HG03439 (cell line): ENCODE data around the gene MTARC1.

ENCODE experiments used
- ATAC-seq: cut with Tn5 transposase; IDR thresholded peaks from one replicate; pipeline ENCODE4 v1.9.1; 2021; ENCODE audit warnings: mild to moderate bottlenecking, moderate library complexity; ENCODE audit not compliant: unreplicated experiment

The MTARC1 gene

DNA sequence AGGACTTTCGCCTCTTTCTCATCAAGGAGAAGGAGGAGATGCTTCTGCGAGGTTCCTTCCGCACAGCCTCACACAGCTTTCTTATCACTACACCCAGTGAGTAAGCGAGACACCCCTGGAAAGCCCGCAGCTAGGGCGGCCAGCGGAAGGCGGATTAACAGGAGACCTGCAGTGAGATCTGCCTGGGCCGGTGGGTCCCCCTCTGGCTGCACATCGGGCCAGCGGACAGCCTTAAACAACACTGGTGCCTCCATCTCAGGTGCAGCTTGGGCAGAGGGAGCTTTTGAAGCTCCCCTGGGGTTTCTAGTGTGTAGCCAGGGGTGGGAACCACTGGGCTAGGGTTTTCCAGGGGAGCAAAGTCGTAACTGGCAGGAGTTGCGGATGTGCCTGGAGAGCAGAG, 17.5 kb upstream of the MTARC1 start:
- no peak for ATAC-seq

DNA sequence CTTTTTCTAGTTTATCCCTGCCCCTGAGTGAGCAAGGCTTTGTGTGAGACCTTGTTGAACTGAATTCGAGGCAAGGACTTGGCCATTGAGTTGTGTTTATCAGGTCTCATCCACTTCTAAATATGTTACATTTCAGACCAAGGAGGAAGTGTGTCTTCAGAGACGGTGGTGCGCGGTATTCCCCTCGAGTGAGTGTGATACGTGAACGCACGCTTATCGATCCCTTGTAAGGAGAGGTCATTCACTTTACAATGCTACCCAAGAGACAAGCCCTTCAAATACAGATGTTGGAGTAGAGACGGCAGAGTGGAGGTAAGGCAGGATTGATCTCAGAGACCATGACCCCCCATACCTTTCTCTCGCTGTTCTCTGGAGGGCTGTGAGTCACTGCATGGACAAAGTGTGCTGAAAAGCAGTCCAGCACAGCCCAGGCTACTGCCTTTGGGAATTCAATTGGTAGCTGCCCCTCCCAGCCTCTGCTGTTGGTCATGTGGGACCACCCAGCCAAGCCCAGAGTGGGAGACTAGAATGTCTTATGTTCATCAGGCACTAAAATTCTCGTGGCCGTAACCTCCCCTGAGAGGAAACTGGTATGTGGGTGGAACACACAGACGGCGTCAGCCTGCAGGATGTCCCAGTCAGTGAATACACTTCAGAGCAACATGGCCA, 16.3 kb upstream of the MTARC1 start:
- peak; percentile 64 for ATAC-seq

- no peak for ATAC-seq
These were observed 13.9 kb upstream of the MTARC1 start for GRCh38 chr1:220772846-220773245.

DNA sequence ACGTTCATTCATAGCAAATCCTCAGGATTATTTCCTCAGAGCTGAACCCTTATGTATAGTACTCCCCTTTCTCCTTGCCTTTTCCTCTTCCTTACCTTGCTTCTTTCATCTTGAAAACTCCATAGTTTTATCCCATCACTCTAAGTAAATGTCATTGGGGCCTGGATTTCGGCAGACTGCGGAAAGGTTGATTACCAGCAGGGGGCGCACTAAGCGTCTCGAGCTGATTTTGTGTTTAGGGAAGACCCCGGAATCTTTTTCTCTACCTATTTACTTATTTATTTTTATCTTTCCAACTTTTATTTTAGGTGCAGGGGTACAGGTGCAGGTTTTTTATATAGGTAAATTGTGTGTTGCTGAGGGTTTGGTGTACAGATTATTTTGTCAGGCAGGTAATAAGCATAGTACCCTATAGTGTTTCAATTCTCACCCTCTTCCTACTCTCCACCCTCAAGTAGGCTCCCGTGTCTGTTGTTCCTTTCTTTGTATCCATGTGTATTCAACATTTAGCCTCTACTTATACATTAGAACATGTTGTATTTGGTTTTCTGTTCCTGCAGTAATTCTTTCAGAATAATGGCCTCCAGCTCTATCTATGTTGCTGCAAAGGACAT, 11.4 kb upstream of the MTARC1 start:
- no peak for ATAC-seq

- no peak for ATAC-seq
These were observed 10.5 kb upstream of the MTARC1 start for GRCh38 chr1:220776254-220776653.

- peak; percentile 75 for ATAC-seq
These were observed 9.9 kb upstream of the MTARC1 start for GRCh38 chr1:220776720-220777326.

GRCh38 chr1:220783453-220783852, 3.3 kb upstream of the MTARC1 start:
- ATAC-seq = no peak

- ATAC-seq = no peak
These were observed 2.0 kb upstream of the MTARC1 start for GRCh38 chr1:220784751-220785150.

- no peak for ATAC-seq
These were observed 1.3 kb upstream of the MTARC1 start for GRCh38 chr1:220785166-220786056.

DNA sequence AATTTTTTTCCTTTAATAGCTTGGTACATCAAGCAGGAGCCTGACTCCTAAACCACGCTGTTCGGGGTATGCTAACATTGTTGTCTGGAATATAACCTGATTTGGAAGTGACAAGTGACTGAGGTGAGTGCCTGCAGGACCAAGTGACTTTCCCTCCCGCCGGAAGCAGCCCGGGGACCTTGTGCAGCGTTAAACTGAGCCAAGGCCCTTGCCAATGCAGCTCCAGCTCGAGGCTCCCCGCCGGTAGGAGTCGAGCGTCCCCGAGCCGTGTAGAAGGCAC, 716 bp upstream of the MTARC1 start:
- ATAC-seq = no peak

- no peak for ATAC-seq
These were observed 431 bp downstream of the MTARC1 start for GRCh38 chr1:220787069-220787619.

DNA sequence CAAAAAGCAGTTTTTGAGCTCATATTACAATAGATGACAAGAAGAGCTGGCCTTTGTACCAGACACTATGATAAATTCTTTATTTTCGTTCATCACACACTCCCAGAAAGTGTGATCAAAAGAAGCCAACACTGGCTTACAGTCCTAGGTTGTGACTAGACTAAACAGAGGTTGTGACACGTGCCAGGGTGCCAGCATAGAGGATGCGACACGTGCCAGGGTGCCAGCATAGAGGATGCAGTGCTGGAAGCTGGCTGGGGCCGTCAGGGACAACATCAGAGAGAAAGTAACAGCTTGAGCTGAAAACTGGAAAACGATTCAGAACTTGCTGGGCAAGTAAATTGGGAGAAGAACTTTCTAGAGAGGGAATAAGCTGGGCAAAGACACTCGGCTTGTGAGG, 2.2 kb downstream of the MTARC1 start:
- ATAC-seq = no peak

DNA sequence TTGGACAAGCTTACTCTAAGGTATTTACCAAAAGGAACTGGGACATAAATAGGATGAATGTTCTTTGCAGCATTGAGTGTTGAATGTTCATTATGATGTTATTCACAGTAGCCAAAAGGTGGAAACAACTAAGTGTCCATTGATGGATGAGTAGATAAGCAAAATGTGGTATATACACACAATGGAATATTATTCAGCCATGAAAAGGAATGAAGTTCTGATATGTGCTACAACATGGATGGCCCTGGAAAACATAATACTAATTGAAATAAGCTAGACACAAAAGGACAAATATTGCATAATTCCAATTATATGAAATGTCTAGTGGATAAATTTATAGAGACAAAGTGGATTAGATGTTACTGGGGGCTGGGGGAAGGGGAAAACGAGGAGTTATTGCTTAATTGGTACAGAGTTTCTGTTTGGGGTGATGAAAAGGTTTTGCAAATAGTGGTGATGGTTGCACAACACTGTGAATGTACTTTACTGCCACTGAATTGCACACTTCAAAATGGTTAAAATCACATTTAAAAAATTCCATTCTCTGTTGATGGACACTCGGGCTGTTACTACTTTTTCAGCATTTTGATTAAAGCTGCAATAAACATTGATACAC, 2.9 kb downstream of the MTARC1 start:
- no peak for ATAC-seq

DNA sequence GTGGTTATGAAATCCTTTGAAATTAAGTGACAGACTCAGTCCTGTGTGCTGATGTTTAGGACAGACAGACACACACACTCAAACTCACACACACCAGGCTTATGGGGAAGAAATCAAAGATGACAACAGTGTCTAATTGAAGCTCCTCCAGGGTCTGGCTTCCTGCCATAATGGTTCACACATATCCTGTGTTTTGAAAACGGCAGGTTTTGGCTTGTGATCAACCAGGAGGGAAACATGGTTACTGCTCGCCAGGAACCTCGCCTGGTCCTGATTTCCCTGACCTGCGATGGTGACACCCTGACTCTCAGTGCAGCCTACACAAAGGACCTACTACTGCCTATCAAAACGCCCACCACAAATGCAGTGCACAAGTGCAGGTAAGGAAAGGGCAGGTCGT, 4.6 kb downstream of the MTARC1 start:
- ATAC-seq = no peak

GRCh38 chr1:220791956-220792355, 5.2 kb downstream of the MTARC1 start:
- ATAC-seq = no peak

DNA sequence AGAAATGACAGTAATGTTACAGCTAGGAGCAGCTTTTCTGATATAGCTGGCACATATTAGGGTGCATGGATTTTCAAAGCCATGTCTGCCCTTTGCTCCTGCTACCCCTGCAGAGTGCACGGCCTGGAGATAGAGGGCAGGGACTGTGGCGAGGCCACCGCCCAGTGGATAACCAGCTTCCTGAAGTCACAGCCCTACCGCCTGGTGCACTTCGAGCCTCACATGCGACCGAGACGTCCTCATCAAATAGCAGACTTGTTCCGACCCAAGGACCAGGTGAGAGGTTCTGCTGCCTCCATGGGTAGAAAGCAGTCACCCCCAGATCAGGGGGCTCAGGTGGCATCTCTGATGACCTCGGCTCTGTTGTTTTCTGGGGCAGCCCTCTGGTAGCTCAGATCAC, 9.8 kb downstream of the MTARC1 start:
- no peak for ATAC-seq

- ATAC-seq = no peak
These were observed 10.3 kb downstream of the MTARC1 start for GRCh38 chr1:220797044-220797443.

DNA sequence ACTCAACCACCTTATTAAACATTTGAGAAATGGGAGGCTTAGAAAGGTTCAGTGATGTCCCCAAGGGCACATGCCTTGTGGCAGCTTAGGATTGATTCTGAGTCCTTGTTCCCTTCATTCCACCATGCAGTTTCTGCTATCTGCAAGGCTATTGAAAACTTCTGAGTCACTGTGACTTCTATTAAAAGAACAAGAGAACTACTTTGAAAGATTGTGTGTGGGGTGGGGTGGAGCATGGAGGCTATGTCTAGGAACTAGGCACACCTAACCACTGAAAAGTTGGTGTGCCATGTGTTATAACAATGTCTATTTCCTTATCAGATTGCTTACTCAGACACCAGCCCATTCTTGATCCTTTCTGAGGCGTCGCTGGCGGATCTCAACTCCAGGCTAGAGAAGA, 10.8 kb downstream of the MTARC1 start:
- no peak for ATAC-seq

GRCh38 chr1:220798338-220798737, 11.6 kb downstream of the MTARC1 start:
- ATAC-seq = no peak

GRCh38 chr1:220800262-220800661, 13.5 kb downstream of the MTARC1 start:
- ATAC-seq = no peak
